ENCODE results near the gene KIF3B. TPM values are rescaled to one million over a fixed set of nuclear protein-coding genes. Genes with fewer than 3 reads are reported as not detected.

Gene KIF3B
- total and polyA plus RNA-seq, 2 of the 13 experiments (the other 11 are each of a cell fraction or from before 2014, with no cell fraction given) = 23.6 to 28.8 TPM

DNA sequence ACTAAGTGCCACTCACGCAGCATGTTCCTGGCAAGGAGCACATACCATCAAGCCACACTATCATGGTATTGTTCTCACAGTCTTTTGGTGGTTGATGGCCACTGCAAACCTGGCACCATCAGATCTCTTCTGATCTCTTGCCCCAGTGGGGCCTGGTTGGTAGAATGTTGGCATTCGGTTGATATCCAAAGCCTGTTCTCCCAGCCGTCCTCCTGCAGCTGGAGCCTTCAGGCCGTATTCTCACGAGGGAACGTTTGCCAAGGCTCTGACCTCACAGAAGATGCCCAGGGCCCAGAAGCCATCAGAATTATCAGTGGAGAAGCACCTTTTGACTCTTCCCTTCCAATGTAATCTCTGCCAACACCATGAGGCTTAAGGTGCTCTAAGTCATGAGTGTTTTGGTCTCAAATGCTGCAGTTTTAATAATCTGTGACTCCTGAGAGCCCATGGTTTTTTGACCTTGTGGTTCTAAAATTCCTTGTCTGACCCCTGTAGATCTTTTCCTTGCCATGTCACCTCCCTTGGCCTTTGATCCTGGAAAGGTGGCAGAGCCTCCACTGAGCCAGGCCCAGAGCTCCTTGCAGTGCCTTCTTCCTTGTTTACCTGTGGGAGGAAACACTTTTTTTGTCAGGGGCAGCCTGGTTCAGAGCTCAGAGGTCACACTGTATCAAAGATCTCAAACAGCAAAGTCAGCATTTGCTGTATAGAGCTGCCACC lies 42.0 kb upstream of the KIF3B start (continued):
- TF ChIP-seq ZNF772 (CRISPR knock-in tag; IDR thresholded peaks at IDR 0.05) (peak; percentile 59; the same call in 1 of the 2 replicates), MZF1 (CRISPR knock-in tag; IDR thresholded peaks at IDR 0.05; ENCODE audit: borderline replicate concordance) (no peak), RARA (CRISPR knock-in tag; IDR thresholded peaks at IDR 0.05) (peak; percentile 82), ZNF784 (CRISPR knock-in tag; IDR thresholded peaks at IDR 0.05; ENCODE audit: borderline replicate concordance) (no peak), STAT6 (CRISPR knock-in tag; IDR thresholded peaks at IDR 0.05; ENCODE audit: borderline replicate concordance) (0 out of 2 replicates have a peak, but pooled peaks have one; percentile 75), NR2C2 (CRISPR knock-in tag; IDR thresholded peaks at IDR 0.05; ENCODE audit: borderline replicate concordance) (peak; percentile 83), ZBTB40 (IDR thresholded peaks at IDR 0.05) (no peak), ZBTB40 (CRISPR knock-in tag; IDR thresholded peaks at IDR 0.05) (peak; percentile 88), ZSCAN31 (CRISPR knock-in tag; IDR thresholded peaks at IDR 0.05; ENCODE audit: low read depth) (peak; percentile 47; the same call in 1 of the 2 replicates), ZNF264 (CRISPR knock-in tag; IDR thresholded peaks at IDR 0.05) (peak; percentile 58; the same call in 1 of the 2 replicates), ZMYM3 (CRISPR knock-in tag; IDR thresholded peaks at IDR 0.05) (0 out of 2 replicates have a peak, but pooled peaks have one; percentile 21)
- TF ChIP-seq, protein P1, sequence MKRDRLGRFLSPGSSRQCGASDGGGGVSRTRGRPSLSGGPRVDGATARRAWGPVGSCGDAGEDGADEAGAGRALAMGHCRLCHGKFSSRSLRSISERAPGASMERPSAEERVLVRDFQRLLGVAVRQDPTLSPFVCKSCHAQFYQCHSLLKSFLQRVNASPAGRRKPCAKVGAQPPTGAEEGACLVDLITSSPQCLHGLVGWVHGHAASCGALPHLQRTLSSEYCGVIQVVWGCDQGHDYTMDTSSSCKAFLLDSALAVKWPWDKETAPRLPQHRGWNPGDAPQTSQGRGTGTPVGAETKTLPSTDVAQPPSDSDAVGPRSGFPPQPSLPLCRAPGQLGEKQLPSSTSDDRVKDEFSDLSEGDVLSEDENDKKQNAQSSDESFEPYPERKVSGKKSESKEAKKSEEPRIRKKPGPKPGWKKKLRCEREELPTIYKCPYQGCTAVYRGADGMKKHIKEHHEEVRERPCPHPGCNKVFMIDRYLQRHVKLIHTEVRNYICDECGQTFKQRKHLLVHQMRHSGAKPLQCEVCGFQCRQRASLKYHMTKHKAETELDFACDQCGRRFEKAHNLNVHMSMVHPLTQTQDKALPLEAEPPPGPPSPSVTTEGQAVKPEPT (CRISPR knock-in tag; IDR thresholded peaks at IDR 0.05; ENCODE audit: low read depth) = peak; percentile 67; the same call in 1 of the 2 replicates
